GM19193 (cell line): ENCODE results near the gene CYP4F11.

Experiments used
- POLR2A ChIP-seq: IDR thresholded peaks from 4 replicates; pipeline ENCODE4 v1.6.1; 2011; ENCODE audit not compliant: insufficient read depth, insufficient read length; ENCODE audit errors: extremely low read depth

Gene CYP4F11, protein sequence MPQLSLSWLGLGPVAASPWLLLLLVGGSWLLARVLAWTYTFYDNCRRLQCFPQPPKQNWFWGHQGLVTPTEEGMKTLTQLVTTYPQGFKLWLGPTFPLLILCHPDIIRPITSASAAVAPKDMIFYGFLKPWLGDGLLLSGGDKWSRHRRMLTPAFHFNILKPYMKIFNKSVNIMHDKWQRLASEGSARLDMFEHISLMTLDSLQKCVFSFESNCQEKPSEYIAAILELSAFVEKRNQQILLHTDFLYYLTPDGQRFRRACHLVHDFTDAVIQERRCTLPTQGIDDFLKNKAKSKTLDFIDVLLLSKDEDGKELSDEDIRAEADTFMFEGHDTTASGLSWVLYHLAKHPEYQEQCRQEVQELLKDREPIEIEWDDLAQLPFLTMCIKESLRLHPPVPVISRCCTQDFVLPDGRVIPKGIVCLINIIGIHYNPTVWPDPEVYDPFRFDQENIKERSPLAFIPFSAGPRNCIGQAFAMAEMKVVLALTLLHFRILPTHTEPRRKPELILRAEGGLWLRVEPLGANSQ

DNA sequence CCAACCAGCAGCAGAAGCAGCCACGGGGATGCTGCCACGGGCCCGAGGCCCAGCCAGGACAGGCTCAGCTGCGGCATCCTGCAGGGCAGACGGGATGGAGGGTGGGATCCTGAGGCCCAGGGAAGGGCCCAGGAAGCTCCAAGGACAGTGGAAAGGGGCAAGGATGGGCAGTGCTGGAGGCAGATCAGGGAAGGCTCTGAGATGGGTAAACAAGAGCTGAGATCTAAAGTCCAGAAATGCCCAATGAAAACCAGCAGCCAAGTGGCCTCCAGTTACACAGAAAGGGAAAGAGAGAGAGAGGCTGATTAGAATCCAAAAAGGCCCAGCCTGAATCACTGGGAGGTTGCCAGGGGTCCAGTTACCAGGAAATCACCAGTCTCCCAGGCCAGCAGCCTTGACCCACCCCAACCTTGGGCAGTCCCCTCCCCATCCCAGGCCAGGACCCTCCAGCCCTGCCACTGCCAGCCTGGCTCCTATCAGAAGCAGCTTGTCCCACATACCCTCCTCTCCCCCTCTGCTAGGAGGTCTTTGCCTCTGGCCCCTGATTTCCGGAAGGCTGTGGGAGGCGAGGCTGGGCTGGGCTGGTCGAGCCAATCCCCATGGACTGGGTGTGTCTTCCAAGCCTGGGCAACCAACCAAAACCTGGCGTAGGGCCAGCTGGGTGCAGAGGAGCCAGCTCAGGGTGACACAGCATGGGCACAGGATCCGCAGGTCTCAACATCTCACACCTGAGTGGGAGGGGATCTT lies at the start of gene CYP4F11:
TSS of gene CYP4F11 (minus strand) at position 198 of the 747 bp plus-strand sequence. CDS start at position 77, 121 bp downstream.
- no peak for TF ChIP-seq POLR2A

DNA sequence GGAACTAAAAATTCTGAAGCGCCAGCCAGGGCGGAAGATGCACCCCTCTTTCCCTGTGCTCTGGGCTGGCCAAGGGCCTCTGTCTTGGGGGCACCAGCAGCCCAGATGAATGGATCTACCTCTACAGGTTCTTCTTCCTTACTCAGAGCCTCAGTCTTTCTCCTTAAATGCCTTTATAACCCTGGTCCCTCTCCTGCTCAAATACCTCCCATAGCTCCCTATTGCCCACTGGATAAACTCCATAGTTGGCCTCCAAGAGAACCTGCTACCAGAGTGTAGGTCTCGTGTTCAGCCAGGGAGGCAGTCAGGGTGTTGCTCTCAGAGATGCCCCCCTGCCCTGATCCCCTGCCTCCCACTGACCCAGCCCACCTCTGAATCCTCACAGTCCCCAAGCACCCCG lies 45.0 kb upstream of the CYP4F11 start:
- TF ChIP-seq POLR2A: no peak

DNA sequence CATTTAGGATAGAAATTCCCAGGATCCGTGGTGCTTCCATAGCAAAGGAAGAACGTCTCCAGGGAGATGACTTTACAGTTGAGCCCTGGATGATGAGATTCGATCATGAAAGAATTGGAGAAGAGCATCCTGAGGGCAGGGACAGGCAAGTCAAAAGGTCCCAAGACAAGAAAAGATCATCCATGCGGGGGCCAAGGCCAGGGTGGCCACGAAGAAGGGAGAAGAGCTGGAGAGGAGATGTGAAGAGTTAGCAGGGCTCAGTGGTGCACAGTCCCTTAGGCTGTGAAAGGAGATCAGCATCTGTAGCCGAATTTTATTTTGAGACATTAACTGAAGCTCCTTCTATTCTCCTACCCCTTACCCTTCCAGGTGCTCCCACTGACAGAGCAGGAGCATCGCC lies 43.4 kb upstream of the CYP4F11 start:
- no peak for TF ChIP-seq POLR2A

DNA sequence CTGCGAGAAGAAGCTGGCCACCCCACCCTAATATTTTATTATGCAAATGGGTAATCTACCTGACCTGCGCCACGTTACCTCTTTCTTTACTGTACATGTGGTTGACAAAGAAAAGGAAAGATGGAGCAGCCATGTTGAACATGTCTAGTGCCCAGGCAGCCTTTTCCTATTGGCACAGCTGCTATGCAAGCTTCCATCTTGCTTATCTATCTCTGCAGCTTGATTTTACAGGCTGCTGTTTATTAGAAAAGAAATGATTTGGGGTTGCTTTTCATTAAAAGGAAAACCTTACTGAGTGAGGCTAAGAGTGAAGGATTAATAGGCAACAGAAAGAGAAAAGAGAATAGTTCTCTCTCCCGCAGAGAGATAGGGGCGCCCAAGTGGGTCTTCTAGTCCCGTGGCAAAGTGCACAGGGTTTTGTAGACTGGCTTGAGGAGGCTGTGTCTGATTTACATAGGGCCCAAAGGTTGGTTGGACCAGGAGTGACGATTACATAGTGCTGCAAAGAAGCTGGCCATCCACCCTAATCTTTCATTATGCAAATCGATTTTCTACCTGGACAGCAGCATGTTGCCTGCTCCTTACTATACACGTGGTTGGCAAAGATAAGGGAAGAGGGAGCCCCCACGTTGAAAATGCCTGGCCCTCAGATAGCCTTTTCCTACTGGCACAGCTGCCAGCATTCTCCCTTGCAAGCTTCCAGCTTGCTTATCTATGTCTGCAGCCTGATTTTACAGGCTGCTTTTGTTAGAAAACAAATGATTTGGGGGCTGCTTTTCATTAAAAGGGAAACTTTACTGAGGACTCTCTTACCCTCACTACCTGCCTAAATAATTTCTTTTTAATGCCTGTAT lies 42.7 kb upstream of the CYP4F11 start:
- no peak for TF ChIP-seq POLR2A

DNA sequence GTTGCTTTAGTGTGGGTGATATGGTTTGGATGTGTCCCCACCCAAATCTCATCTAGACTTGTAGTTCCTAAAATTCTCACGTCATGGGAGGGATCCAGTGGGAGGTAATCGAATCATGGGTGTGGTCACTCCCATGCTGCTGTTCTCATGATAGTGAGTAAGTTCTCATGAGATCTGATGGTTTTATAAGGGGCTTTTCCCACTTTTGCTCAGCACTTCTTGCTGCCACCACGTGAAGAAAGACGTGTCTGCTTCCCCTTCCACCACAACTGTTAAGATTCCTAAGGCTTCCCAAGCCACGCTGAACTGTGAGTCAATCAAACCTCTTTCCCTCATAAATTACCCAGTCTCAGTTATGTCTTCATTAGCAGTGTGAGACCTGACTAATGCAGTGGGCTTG lies 40.5 kb upstream of the CYP4F11 start:
- no peak for TF ChIP-seq POLR2A

DNA sequence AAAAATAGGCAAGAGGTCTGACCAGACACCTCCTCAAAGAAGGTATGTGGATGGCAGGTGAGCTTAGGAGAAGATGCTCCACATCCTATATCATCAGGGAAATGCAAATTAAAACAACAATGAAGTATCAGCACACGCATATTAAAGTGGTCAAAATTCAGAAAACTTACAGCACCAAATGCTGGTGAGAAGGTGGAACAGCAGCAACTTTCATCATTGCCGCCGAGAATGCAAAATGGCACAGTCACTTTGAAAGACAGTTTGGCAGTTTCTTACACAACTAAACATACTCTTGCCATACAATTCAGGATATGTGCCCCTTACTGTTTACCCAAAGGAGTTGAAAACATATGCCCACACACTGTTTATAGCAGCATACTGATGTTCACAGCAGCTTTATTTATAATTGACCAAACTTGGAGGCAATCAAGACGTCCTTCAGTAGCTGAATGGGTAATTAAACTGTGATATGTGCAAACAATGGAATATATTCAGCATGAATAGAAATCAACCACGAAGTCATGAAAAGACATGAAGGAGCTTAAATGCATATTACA lies 37.0 kb upstream of the CYP4F11 start:
- no peak for TF ChIP-seq POLR2A

DNA sequence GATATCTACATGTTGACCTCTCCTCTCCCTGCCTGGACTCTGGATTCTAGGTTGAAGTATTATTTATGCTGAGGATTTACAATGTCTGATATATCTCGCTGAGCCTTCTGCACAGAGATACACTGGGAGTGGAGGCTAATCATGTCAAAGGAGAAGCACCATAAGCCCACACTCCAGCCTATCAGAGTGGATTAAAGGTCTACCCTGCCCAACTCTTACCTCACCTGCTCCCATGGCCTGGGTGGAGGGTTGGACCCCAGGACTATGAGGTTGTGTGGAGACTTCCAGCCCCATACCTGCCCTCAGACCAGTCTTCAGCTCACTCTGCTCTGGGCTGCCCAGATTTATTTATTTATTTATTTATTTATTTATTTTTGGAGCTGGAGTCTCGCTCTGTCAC lies 29.9 kb upstream of the CYP4F11 start:
- no peak for TF ChIP-seq POLR2A

DNA sequence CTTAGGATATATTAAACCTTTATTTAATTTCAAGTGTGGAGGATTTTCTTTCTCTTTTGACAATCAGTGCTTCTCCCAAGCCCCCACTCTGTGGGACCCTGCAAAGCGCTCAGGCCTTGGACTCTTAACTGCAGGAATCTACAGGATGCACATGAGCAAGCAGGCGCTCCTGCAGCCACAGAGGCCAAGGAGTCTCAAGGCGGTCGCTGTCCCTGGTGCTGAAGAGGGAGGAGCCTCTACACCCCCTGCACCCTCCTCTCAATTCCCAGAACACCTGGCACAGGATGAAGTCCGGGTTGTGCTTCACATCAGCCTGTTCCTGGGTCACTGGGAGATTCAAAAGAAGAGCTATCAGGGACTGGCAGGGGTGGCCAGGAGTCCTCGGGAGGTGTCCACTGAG lies 28.0 kb upstream of the CYP4F11 start:
- TF ChIP-seq POLR2A: no peak

DNA sequence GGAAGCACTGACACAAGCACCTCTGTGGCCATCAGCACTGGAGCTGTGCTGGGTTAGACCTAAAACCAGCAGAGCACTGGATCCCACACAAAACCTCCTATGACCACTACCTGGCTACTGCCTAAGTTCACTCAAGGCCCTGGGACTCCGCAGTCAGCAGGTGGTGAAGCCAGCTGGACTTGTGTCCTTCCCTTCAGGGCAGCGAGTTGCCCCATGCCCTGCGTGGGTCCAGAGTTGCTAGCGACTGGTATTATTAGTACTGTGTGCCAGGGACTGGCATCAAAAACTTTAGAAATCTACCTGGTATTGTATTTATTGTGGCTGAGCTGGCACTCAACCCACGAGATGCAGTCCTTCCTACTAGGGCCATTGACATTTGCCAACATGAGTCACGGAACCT lies 20.5 kb upstream of the CYP4F11 start:
- TF ChIP-seq POLR2A: no peak

DNA sequence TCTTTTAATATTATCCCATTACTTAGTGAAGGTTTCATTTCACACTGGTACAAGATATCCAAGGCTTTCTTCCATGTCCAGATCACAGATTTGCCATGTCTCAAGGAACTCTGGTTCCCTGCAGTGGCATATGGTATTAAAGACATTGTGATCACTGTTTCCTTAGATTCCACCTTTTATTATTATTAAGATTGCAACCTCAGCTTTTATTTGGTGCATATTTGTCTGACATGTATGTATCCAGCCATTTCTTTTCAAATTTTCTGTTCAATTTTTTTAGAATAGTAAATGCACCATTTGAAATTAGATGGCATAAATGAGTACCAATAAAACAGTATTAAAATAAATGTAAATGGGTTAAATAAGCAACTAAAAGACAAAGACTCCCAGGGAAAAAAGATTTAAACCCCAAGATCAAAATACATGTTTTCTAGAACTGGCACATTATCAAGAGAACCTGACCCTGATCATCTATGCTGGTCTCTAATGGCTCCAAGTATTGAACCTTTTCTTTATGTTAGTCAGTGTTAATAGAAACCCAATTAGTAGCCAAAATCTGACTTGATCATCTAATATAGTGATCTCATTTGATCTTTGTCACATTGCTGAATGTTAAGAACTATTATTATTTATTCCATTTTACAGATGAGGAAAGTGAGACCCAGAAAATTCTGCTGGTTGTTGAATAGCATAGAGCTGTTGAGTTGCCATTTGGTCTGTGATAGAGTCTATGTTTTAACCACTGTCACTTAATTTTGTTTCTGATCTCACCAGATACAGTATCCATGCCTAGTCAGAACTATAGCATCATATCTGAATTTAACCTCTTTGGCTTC lies 14.1 kb upstream of the CYP4F11 start, which contains the start of gene OR10H4:
TSS of gene OR10H4 (plus strand) at position 786 of the 836 bp plus-strand sequence. CDS start at position 786, 0 bp downstream.
- TF ChIP-seq POLR2A: no peak

DNA sequence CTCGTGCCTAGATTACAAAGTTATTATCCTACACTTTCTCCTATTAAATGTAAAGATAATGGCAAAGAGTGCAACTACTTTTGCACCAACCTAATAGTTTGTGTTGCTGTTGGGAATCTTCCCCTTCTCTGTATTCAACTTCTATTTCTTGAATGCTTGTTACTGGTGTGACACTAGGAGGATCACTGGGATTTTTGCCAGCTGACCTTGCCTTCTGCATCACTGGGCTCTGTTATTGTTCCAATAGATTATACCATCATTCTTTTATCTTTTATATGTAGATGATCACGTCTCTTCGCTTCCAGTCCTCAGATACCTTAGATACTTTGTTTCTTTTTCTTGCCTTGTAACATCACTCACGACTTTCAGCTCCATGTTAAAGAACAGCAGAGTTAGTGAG lies 11.0 kb upstream of the CYP4F11 start:
- no peak for TF ChIP-seq POLR2A

DNA sequence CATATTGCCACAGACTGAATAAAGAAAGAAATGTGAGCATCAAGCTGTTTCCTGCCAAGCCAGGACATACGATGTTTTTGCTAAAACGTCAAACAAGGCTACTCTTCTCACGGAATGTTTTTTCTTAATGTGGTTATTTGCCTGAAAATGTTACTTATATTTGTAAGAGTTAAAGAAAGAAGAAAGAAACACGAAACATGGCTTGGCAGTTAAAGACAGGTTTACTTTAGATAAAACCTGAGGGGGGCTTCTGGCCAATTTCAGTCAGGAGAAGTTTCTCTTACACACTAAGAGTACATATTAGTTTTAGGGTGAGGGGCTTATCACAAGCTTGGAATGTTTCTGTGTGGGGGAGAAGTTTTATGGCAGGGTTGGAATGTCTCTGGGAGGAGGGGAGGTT lies 10.1 kb upstream of the CYP4F11 start:
- TF ChIP-seq POLR2A: no peak

DNA sequence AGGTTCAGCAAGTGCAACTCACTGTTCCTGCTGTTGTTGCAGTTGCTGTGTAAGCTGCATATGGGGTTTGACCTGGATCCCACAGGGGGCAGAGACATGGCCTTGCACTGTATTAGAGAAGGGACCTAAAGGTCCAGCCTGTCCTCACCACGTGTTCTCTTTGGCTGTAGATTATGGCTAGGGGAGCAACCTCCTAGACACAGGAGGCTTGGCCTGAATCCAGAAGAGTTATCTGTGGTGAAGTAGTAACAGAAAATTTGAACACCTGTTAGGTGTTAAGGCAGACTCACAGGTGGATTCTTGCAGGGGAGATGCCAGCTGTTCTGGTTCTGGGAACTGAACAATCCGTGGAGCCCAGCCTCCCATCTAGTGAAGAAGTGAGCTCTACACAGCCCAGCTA lies 3.4 kb upstream of the CYP4F11 start:
- no peak for TF ChIP-seq POLR2A

DNA sequence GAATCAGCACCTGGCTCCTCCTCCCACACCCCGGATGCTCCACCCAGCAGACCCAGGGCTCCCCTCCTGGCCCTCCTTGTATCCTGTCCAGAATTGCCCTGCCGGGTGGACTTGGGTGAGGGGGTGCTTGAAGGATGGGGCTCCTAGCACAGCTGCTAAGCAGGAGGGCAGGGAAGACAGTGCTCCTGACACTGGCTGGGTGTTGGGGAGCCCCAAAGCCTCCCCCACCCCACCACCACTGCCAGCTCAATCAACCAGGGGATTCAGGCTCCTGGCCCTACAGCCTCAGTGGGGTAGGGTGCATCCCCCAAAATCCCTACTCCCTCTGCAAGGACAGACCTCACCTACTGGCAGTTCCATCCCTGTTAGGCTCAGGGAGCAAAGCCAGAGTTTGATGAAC lies 2.6 kb upstream of the CYP4F11 start:
- TF ChIP-seq POLR2A: no peak
